Activated CD4-positive, CD25-positive, alpha-beta regulatory T cell treated with anti-CD3 and anti-CD28 coated beads, Interleukin-2, amount 50 U/mL, for 24 hours (primary cell): ENCODE measurements around the gene FAM193A.
"Not testable (repeated sequence)": the region's sequence is repeated elsewhere in the genome, so short reads cannot be mapped to it uniquely, and the experiment has no call there.

Experiments used
- ATAC-seq, 2 donors: fragments of 150-1000 bp; cut with Tn5 transposase; one replicate each; pipeline ENCODE4 v1.10.0; 2021; ENCODE audit warnings: mild to moderate bottlenecking in 1 of 2, moderate library complexity in 1 of 2

FAM193A gene

DNA sequence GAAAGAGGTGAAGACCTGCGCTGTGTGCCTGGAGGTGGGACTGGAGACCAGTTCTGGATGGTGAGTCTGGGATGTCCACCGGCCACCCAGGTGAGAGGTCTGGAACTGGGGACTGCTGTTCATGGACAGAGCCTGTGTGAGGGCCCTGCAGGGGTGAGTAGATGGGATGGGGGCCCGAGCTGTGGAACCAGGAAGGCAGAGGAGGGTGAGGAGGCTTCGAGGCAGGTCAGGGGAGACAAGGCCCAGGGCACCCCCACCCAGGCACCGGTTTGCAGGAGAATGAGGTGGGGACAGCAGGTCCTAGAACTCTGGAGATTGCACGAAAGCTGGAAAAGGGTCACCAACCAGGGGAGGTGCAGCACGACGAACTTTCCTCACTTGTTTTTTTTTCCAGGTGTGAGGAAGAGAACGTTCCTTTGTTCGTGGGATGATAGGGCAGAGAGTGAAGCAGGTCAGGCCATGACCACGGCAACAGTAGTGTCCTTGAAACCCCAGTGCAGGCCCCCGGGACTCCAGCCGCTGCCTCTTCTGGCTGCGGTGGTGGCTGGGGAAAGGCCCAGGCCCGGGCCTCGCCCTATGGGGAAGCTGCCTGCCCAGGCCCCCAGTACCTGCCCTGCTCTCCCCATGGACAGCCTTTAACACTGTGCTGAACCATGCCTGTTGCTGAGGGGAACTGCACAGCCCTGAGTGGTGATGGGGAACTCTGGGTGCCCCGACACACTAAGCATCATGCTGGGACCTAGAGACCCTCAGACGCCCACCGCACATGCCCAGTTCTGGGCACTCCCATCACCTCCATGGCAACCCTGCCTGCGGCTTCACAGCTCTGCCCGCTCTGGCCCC, 196.8 kb downstream of the FAM193A start:
- ATAC-seq, result no peak

GRCh38 chr4:2733844-2734574, 197.6 kb downstream of the FAM193A start:
- ATAC-seq, result no peak

DNA sequence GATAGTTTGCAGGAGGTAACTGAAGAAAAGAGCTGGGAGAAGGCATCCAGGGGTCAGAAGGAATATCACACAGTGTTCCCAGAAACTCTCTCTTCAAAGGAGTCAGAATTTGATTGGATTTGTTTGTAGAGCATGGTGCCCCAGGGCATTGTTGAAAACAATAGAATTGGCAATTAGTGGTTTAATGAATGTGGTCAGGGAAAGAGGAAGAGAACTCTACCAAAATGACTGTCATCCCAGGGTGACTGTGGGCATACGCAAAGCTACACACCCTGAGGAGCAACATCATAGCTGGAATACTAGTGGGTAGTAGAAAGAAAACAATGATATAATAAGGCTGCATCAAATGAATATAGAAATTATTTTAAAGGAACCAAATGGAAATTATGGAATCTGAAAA, 198.2 kb downstream of the FAM193A start:
- no peak for ATAC-seq

- no peak for ATAC-seq
Observed at GRCh38 chr4:2735869-2736268, 199.4 kb downstream of the FAM193A start.

DNA sequence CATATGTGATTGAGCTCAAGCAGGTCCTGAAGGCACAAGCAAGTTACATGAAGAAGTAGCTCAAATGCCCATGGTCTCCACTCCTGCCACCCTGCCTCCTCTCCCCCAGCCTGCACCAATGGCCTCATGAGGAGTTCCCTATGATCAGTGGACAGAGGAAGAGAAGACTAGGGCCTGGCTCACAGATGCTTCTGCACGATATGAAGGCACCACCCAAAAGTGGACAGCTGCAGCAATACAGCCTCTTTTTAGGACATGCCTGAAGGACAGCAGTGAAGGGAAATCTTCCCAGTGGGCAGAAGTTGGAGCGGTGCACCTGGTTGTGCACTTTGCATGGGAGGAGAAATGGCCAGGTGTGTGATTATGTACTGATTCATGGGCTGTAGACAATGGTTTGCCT, 201.8 kb downstream of the FAM193A start:
- ATAC-seq, result not testable (repeated sequence)

DNA sequence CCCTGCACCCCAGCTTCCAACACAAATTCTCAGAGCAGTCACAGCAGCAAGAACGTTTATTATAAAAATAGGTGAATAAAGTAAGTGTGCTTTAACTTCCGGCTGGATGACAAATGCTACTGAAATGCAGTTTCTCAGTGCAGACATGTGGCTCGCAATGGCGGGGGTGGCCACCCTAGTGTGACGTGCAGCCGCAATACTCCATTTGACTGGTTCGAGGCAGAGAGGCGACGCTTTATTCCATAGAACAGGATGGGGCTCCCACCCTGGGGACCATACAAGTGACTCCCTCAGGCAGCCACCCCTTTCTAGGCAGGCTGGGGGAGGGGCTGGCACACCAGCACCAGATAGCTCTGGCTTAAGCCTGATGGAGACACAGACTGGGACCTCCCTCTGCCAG, 205.2 kb downstream of the FAM193A start:
- no peak for ATAC-seq

DNA sequence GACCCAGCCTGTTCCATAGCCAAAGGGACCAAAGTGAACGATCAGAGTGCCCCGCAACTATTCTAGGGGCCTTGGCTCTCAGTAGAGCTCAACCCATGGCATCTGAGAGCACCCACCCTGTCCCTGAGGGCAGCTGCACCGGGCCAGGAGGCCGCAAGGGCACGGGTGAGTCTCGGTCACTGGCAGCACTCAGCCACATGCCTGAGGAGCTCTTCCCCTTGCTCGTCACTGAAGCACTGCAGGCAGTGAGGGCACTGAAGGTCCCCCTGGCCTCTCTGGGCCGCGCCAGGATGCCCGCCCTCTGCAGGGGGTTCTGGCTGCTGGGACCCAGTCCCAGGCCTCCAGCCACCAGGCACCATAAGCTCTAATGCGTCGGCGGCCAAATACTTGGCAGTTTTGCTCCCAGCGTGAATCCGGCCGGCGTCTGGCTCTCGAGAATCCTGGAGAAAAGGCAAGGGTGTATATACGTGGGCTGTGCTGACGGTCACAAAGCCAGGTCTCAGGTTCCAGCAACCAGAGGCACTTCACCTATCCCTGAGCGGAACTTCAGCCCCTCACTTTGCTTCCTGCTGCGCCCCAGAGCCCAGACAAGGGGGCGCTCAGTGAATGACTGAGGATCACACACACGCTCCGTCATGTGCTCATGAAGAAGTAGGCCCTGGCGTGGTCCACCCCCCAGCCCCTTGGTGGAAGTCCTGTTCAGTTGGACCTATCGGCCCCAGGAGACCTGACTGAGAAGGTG, 205.8 kb downstream of the FAM193A start:
- no peak for ATAC-seq

DNA sequence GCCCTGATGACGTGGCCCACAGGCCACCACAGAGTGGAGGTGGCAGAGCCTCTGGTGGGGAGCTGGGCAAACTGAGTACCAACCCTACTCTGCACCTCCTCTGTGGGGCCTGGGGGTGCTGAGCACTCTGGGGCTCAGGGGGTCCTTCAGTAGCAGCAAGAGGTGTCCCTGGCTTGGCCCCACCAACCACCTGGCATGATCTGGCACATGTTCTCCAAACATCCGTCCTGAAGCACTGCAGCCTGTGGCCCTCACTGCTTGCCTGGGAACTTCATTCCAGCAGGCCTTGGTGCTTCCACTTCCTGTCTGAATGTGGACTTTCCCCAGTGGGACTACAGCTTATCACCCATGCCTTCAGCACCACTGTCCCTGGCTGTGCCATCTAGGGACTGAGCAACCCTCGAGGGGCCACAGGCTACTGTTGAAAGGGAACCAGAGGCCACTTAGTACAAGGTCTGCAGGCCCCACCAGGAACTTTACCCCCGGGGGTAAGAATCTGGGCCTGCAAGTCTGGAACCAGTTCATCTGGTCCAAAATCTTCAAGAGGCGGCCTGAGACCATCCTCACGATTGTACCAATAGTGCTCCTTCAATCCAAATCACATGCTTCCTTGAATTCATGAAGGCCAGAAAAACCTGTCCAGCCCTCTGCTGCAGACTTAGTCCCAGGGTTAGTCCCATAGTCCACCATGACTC, 206.5 kb downstream of the FAM193A start:
- no peak for ATAC-seq

GRCh38 chr4:2743518-2744445, 207.3 kb downstream of the FAM193A start:
- no peak for ATAC-seq

DNA sequence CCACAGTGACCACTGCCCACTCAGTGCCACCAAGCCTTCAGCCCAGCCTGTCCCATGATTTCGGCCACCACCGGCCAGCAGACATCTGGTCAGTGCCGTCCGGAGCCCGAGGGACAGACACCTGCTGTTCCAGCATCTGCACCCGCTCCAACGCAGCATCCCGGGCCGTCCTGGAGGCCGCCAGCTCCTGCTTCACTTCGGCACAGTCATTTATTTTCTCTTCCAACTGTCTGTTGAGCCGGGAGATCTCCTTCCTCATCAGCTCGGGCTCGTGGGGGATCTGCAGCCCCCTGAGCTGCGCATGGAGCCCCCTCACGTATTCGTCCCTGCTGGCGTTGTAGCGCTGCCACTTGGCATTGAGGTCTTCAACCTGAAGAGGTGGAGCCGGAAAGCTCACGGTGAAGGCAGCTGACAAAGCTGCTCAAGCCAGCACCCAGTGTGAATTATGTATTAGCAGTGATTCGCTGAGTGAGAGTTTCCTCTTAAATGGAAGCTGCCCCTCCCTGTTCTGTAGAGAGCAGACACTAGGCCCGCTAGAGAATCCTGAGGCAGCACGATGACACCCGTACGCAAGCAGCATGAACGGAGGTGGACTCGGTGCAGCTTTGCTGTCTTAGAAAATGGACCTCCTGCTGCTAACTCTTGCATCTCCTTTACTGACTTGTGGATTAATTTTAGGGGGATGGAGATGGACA, 208.3 kb downstream of the FAM193A start:
- no peak for ATAC-seq

DNA sequence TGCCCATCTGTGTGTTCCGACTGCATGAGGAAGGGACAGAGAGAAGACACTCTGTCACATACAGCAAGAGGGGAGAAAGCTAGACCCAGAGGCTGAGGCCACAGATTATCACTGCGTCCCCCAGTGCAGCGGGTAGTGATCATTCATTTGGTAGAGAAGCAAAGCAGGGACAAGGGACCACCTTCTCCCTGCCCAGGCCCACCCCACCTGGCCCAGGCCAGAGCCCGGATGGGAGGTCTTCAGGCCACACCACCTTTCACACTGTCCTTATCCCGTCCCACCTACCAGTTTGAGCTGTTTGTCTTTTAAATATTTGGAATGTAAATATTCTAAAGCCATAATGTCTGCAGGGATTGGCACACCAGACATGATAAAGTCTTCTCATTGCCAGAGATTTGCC, 209.1 kb downstream of the FAM193A start:
- no peak for ATAC-seq

DNA sequence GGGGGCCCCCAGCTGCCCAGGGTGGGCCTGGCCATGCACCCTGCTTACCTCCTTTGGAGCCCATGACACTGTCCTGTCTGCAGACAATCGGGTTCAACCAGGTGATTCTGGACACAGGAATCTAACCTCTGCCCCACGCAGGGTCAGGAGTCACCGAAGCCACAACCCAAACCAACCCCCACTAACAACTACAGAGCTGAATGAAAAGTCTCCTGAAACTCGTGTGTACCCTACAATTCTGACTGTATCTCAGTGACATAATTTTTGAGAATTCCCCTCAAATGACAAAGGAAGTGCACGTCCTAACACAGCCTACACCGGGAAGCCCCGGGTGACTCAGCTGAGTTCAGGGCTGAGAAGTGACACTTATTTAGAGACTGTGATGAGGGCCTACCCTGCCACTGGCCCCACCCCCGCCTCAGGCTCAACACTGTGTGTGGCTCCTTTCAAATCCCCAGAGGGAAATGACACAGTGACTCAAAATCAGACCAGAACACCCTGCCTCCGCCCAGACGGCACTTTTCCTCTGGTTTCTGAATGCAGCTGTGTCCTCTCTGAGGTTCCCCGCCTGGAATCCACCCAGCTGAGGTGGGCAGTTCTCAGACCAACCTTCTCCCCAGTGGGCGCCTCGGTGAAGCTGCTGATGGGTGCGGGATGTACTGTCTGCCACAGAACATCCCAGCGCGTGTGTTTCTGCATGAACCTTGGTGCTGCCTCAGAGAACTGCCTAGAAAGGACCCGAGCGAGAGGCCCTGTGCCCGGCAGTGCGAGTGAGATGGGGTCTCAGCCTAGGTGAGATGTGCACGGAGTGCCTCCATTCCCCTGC, 209.7 kb downstream of the FAM193A start:
- peak; percentile 98 to 99 for ATAC-seq

DNA sequence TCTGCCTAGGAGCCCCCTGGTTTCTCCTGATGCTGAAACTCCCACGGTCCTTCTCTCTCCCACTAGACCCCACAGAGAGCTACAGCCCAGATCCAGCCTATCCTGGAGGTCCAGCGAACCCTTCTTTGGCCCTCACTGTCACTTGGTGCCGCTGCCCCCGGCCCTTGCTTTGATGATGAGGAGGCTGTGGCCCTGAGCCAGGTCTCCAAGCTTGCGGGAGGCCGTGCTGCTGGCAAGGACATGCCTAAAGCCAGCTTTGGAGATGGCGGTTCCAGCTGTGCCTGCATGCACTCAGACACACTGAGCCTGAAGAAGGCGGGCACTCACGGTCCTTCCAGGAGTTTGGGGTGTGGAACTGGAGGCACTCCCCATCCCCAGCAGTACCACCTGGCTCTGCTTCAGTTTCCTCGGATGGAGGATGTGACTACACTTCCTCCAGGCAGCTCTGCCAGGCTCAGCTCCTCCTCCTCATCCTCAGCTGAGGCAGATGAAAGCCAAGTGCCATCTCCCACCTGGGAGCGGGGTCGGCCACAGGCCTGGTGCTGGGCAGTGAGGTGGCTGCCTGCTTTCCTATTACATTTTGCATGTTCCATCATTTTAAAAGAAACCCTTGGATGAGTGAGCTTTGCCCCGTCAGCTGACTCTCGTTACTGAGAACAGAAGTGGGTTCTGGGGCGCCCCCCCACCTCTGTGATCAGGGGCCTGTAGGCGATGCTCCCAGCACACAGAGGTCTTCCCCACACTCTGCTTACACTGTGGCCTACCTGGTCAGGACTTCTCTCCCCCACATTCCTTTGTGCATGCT, 210.6 kb downstream of the FAM193A start:
- no peak for ATAC-seq

- ATAC-seq, result no peak
Observed at GRCh38 chr4:2750719-2751605, 214.5 kb downstream of the FAM193A start.

DNA sequence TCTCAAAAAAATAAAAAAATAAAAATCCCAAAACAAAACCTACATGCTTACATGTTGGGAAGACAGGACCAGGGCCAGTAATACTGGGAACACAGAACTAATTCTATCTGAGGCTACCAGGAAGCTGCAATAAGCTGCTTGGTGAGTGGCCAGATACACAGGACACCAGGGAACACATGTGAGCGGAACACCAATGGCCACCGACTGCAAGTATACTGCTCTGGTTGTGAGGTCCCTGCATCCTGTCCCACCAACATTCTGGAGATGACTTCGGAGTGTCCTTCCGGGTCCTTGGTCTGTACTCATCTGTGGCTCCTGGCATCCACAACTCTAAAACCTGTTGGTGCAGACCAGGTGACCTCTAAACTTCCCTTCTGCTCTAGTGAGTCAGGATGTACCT, 217.0 kb downstream of the FAM193A start:
- no peak for ATAC-seq

GRCh38 chr4:2754848-2755819, 218.7 kb downstream of the FAM193A start:
- no peak for ATAC-seq
